NCI-H526 (cell line): ENCODE data around the gene DOHH.
A peak's percentile ranks its signal among the peaks of the same experiment; 100 is the strongest.

Experiments used
- DNase-seq, 2 experiments: peaks; one replicate each; lab custom pipeline; 2025; lab: John Stamatoyannopoulos, UW

The DOHH gene

DNA sequence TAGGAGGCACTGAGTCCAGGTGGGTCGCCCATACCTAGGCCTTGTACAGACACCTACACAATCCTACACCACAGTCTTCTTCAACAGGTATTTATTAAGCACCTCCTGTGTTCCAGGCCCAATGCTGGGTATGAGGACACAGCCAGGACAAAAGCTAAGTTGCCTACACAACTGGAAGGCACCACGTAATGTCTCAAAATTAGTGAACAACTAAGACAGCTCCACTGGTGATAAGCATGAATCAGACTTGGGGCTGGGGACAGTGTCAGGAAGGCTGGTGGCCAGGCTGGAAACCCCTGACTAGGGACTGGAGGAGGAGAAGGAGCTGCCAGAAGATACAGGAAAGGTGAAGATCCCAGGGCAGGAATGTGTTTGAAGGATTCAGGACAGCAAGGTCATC, 22.5 kb downstream of the DOHH start:
- DNase-seq: no peak

GRCh38 chr19:3477506-3477905, 23.0 kb downstream of the DOHH start:
- DNase-seq: no peak

DNA sequence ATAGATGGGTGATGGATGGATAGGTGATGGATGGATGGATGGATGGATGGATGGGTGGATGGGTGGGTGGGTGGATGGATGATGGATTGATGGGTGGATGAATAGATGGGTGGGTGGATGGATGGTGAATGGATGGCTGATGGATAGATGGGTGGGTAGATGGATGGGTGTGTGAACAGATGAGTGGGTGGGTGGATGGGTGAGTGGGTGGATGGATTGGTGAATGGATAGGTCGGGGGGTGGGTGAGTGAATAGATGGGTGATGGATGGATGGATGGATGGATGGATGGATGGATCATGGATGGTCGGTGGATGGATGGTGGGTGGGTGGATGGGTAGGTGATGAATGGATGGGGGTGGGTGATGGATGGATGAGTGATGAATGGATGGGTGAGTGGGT, 23.6 kb downstream of the DOHH start:
- DNase-seq: no peak

GRCh38 chr19:3475449-3475848, 25.0 kb downstream of the DOHH start:
- DNase-seq: no peak

- DNase-seq: no peak
These were observed 25.9 kb downstream of the DOHH start for GRCh38 chr19:3474614-3475013.

GRCh38 chr19:3474010-3474409, 26.5 kb downstream of the DOHH start:
- no peak for DNase-seq

- peak in 1 of 2 experiments; percentile 20 for DNase-seq
These were observed 28.4 kb downstream of the DOHH start for GRCh38 chr19:3471954-3472655.

DNA sequence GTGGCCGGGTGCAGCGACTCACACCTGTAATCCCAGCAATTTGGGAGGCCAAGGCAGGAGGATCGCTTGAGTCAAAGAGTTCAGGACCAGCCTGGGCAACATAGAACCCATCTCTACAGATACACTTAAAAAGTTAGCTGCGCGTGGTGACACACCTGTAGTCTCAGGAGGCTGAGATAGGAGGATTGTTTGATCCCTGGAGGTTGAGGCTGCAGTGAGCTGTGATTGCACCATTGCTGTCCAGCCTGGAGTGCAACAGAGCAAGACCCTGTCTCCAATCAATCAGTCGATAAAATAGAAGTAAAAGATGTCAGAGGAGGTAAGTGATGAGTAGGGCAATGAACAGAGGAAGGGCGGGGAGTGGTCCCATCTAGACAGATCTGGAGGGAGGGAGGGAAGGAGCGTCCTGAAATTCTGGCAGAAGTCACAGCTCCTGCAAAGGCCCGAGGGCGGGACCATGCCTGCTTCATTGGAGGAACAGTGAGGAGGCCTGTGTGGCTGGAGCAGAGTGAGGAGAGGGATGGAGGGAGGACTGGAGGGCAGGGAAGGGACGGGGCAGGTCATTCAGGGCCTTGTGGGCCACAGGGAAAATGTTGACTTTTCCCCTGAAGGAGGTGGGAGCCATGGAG, 29.9 kb downstream of the DOHH start:
- no peak for DNase-seq

- DNase-seq: no peak
These were observed 30.6 kb downstream of the DOHH start for GRCh38 chr19:3469638-3470499.

- no peak for DNase-seq
These were observed 32.3 kb downstream of the DOHH start for GRCh38 chr19:3468211-3468610.

- DNase-seq: no peak
These were observed 32.9 kb downstream of the DOHH start for GRCh38 chr19:3467437-3468198.

DNA sequence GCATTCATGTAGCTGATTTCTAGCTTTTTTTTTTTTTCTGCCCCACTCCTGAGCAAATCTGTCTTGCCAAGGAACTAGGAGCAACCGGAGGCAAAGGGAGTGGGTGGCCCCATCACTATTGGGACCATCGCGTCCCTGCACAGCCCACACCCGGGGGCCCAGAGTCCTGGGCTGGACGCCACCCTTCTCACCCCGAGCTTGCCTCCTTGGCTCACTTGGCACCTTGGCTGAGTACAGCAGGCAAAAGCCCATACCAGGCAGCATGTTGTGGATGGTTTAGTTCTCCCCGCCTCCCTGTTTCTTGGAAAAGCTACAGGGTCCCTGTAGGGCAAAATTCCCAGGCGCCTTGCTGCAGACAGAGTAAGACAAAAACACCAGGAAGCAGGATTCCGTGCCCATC, 33.8 kb downstream of the DOHH start:
- DNase-seq: no peak

GRCh38 chr19:3465552-3465951, 34.9 kb downstream of the DOHH start:
- DNase-seq: no peak

GRCh38 chr19:3464587-3465235, 35.8 kb downstream of the DOHH start:
- DNase-seq: no peak

GRCh38 chr19:3463714-3464586, 36.5 kb downstream of the DOHH start:
- DNase-seq: no peak

DNA sequence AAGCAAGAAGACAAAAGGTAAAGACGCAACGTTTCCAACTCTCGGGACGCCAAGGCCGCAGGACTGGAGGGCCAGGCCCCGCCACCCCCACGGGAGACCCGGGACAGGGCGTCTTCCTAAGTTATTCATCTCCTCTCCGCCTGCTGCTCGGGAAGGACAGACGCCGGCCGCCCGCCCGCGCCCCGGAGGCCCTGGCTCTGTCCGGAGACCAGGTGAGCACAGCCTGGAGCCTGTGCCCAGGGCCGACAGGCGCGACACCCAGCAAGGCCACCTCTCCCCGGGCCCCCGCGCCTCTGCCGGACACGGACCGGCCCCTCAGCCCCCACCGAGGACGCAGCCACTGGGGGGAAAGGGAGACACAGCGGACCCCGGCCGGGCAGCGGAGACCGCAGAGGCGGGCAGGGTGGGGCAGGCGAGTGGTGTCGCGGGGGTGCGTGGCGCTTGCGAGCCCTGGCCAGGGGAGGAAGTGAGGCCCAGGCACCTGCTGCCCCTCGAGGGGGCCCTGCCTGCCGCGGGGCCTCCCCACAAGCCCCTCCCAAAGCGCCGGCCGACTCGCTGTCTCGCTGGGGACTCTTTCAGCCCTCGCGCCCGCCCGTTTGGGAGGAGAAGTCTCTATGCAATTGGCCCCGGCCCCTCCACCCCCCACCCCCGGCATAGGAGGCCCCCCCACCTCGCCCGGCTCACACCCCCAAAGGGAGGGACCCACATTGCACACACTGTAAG, 37.3 kb downstream of the DOHH start:
- no peak for DNase-seq

DNA sequence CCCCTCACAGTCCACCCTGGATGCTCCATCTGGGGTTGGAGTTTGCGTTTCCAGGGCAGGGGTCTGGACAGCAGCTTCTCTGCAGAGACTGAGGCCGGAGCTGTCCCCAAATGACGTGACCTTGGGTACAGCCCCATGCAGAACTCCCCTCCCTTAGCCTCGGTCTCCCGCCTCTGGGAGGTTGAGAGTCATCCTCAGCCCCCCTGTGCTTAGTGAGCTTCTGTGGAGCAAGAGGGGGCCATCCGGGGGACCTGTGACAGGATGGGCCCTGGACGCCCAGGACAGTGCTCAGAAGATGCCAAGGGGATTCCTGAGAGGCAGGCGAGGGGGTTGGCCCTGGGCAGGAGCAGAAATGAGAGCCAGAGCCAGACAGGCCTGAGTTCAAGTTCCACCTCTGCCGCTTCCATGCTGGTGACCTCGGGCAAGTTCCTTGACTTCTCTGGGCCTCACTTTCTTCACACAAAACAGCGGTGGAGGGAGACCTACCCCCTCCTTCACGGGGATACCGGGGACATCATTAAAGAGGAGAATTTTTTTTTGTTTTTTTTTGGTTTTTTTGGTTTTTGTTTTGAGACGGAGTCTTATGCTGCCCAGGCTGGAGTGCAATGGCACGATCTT, 40.4 kb downstream of the DOHH start:
- DNase-seq: no peak

DNA sequence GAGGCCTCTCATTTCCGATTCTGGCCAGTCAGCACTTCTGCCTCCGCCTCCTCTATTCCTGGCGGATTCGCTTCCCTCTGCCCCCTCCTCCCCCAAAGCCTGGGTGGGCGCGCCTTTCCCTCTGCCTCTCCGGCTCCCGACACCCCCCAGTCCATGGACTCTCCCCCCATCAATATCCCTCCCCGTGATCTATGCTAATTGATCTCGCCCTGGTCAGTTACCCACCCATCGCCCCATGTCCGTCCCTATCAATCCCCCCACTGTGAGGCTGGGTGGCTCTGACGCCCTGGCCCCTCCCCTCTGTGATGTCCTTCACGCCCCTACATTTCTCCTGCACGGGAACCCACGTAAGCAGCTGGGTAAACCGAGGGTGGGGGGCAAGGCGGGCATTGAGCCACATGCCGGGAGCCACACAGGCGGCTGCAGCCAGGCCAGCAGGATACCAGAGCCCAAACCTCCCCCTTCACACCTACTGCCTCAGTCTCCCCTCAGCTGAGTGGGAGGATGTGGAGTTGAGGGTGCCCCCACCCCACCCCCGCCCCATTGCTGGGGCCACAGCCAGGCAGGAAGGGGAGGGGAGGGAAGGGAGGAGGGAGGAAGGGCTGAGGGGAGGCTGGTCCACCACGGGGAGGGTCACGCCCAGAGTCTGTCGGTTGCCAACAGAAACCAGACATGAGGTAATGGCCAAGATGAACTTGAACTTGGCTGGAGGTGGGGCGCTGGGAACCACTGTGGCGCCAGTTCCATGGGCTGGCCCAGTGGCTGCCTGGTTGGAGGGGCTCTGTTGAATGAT, 41.2 kb downstream of the DOHH start:
- no peak for DNase-seq
